Activated CD4-positive, alpha-beta T cell treated with anti-CD3 and anti-CD28 coated beads, Interleukin-2, Interleukin-6, amounts not matched to agents 100 ng/mL and 50 ng/mL, durations not matched to agents 16 hours and 8 hours (primary cell): Measurements from ENCODE around the gene ANKS6.

ENCODE experiments used
- DNase-seq: peaks from one replicate; pipeline ENCODE4 v3.0.0-alpha.2; 2020

Gene ANKS6

GRCh38 chr9:98768344-98768743 lies 28.0 kb downstream of the ANKS6 start:
- DNase-seq = no peak

- DNase-seq = no peak
These were observed 28.4 kb downstream of the ANKS6 start for GRCh38 chr9:98767915-98768314.

GRCh38 chr9:98767196-98767595 lies 29.2 kb downstream of the ANKS6 start:
- DNase-seq = no peak

- no peak for DNase-seq
These were observed 29.8 kb downstream of the ANKS6 start for GRCh38 chr9:98766586-98766985.

GRCh38 chr9:98765256-98765655 lies 31.1 kb downstream of the ANKS6 start:
- no peak for DNase-seq

GRCh38 chr9:98763986-98764745 lies 32.2 kb downstream of the ANKS6 start:
- DNase-seq = no peak

- DNase-seq = no peak
These were observed 36.1 kb downstream of the ANKS6 start for GRCh38 chr9:98760231-98760630.

- no peak for DNase-seq
These were observed 41.2 kb downstream of the ANKS6 start for GRCh38 chr9:98755006-98755618.

GRCh38 chr9:98751210-98751609 lies 45.1 kb downstream of the ANKS6 start:
- no peak for DNase-seq

GRCh38 chr9:98750364-98751060 lies 45.8 kb downstream of the ANKS6 start:
- no peak for DNase-seq

GRCh38 chr9:98747476-98747875 lies 48.9 kb downstream of the ANKS6 start:
- DNase-seq = no peak

GRCh38 chr9:98745470-98745869 lies 50.9 kb downstream of the ANKS6 start:
- DNase-seq = no peak

- DNase-seq = no peak
These were observed 52.3 kb downstream of the ANKS6 start for GRCh38 chr9:98743818-98744611.

GRCh38 chr9:98743329-98743728 lies 53.0 kb downstream of the ANKS6 start:
- DNase-seq = no peak

GRCh38 chr9:98742325-98743280 lies 53.8 kb downstream of the ANKS6 start:
- DNase-seq = no peak

GRCh38 chr9:98740226-98740881 lies 56.0 kb downstream of the ANKS6 start:
- DNase-seq = no peak

GRCh38 chr9:98738741-98739140 lies 57.6 kb downstream of the ANKS6 start:
- no peak for DNase-seq

GRCh38 chr9:98736226-98736625 lies 60.1 kb downstream of the ANKS6 start:
- DNase-seq = no peak

- no peak for DNase-seq
These were observed 63.6 kb downstream of the ANKS6 start for GRCh38 chr9:98732801-98733200.

GRCh38 chr9:98732091-98732490 lies 64.3 kb downstream of the ANKS6 start:
- DNase-seq = no peak

- DNase-seq = peak; percentile 40
These were observed 65.5 kb downstream of the ANKS6 start for GRCh38 chr9:98730871-98731270.
